ENCODE measurements around the gene SNRPA1.
A peak's percentile ranks its signal among the peaks of the same experiment; 100 is the strongest.

Gene SNRPA1

DNA sequence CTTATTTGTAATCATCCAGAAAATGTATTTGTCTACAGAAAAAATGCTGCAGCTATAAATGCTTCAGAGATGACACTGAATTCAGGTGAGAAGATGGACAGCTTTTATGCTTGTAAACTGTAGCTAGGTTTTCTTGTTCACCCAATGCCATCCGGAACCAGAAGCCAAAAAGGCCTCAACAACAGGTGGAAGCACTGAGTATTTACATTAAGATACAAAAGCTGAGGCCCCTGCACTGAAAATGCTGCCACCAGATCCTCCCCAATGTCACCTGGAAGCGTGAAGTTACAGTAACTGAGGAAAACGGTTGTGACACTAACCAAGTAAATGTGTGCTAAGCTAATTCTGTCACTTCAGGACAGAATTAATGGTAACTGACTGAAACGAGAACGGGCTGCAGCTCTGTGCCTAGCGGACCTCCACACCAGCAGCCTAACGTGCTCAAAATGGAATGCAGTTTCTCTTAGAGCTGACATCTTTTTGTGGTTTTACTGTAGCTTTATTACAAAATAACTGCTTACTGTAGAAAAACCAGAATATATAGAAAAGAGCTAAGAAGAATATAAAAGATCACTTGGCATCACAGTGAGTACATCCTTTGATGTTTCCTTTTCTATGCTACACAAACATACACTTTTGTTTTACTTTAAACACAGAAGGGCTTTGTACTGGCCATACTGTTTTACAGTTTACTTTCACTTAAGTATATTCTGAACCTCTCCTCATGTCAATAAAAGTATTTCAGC is 50.8 kb downstream of the SNRPA1 start:
- no peak for DNase-seq (ENCODE audit: low read depth)
- no peak overlapping the region for H3K4me3 ChIP-seq (ENCODE audit: low read depth, low read length)
- TF ChIP-seq, protein P1, sequence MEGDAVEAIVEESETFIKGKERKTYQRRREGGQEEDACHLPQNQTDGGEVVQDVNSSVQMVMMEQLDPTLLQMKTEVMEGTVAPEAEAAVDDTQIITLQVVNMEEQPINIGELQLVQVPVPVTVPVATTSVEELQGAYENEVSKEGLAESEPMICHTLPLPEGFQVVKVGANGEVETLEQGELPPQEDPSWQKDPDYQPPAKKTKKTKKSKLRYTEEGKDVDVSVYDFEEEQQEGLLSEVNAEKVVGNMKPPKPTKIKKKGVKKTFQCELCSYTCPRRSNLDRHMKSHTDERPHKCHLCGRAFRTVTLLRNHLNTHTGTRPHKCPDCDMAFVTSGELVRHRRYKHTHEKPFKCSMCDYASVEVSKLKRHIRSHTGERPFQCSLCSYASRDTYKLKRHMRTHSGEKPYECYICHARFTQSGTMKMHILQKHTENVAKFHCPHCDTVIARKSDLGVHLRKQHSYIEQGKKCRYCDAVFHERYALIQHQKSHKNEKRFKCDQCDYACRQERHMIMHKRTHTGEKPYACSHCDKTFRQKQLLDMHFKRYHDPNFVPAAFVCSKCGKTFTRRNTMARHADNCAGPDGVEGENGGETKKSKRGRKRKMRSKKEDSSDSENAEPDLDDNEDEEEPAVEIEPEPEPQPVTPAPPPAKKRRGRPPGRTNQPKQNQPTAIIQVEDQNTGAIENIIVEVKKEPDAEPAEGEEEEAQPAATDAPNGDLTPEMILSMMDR (IDR thresholded peaks at IDR 0.05; ENCODE audit: low read depth, low read length, missing control alignments), result no peak

DNA sequence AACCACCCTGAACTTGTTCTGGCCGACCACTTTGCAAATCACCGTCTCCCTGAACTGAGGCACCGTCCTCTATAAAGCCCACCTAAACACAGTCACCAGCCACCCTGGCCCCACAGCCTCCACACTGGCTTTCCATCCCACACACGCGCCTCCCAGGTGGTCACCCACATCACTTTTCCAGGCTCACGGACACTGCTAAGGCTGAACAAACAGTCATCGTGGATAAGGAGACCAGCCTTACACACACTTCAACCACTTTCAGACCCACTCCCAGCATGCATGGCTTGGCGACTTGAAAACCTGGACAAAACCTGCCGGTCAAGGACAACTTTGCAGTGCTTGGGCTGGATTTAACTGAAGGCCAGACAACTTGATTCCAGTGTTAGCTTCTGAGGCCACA is 51.6 kb downstream of the SNRPA1 start:
- no peak overlapping the region for H3K4me3 ChIP-seq (ENCODE audit: low read depth, low read length)
- TF ChIP-seq, protein P1 (IDR thresholded peaks at IDR 0.05; ENCODE audit: low read depth, low read length, missing control alignments), result no peak
- no peak for DNase-seq (ENCODE audit: low read depth)

DNA sequence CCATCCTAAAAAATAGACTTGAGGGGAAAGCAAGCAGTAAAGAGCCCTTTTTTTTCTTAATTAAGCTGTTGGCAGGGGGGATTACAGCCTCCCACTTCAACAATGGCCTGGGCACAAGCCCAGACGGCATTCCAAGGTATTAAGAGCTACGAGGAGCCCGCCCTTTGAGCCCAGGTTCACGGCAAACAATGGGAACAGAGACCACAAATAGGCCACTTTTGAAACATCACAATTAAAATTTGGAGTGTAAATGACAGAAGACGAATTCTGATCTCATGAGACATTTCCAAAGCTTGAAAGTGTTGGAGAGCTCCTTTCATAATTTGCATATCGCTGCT is 52.1 kb downstream of the SNRPA1 start:
- H3K4me3 ChIP-seq (ENCODE audit: low read depth, low read length), result no peak overlapping the region
- no peak for DNase-seq (ENCODE audit: low read depth)
- TF ChIP-seq, protein P1 (IDR thresholded peaks at IDR 0.05; ENCODE audit: low read depth, low read length, missing control alignments), result no peak

DNA sequence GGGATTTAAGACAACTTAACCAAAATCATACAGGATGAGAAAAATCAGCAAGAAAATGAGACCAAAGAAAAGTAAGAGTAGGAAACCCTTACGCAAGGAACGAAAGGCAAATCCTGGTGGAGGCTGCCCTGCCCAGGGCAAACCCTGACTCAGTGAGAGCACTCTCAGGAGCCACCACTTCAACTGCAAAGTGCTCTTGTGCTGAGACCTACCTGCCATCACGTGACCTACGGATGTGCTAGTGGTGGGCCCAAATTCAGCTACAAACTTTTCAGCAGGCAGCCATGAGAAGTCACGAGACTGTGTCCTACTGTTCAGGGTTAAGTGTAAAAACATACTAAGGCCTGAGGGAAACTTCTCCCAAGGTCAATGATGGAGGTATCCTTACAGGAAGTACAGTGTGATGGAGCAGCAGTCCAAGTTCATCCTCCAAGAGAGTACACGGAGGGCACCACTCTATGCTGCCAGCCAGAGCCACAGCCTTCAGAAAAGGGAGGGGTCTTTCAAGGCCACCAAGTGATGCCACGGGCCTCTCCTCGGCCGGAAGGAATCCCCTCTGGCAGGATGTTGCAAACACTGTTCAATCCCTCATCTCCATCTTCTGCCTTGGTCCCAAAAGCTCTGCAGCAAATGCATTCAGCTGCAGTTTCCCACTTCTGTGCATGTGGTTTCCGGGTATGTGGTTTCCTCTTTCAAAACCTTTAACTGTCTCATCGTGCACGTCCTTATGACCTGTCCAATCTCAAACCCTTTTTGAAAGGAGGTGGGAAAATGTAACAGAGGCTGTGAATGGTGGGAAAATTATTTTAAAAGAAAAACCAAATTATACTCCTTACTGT is 52.7 kb downstream of the SNRPA1 start:
- H3K4me3 ChIP-seq (ENCODE audit: low read depth, low read length), result no peak overlapping the region
- peak; percentile 69 for DNase-seq (ENCODE audit: low read depth)
- TF ChIP-seq, protein P1 (IDR thresholded peaks at IDR 0.05; ENCODE audit: low read depth, low read length, missing control alignments), result no peak

DNA sequence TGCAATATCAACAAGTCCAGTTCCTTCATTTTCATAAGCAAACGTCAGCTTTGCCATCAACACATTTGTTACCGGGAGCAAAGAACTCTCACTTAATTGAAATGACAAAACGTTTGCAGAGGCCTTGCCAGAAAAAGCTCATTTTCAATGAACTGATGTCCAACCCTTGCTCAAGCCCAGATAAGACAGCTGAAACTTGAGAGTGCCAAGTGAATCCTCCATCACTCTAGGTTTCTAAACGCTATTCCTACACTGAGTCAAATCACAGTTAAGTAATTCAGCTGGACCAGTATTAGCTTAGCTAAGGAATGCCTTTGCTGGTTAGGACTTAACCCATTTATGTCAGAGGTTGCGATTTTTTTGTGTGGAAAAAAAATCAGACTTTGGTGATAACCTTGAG is 54.7 kb downstream of the SNRPA1 start:
- TF ChIP-seq, protein P1 (IDR thresholded peaks at IDR 0.05; ENCODE audit: low read depth, low read length, missing control alignments), result no peak
- no peak for DNase-seq (ENCODE audit: low read depth)
- no peak overlapping the region for H3K4me3 ChIP-seq (ENCODE audit: low read depth, low read length)

DNA sequence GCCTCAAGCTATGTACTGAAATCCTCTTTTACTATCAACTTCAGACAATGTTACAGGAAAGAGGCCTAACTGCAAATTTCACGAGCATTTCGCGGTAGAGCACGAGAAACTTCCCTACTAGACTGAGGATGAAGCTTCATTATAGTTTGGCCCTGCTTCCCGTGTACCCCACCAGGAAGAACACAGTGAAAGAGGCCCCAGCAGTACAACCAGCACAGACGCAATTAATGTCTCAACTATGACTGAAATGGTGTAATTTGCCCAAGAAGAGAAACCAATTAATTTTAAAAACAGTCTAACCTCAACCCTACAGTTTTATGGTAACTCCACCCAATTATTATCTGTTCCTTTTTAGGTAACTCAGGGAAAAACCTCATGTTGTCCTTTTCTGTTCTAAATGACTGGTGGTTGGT is 55.3 kb downstream of the SNRPA1 start:
- DNase-seq (ENCODE audit: low read depth), result no peak
- no peak overlapping the region for H3K4me3 ChIP-seq (ENCODE audit: low read depth, low read length)
- TF ChIP-seq, protein P1 (IDR thresholded peaks at IDR 0.05; ENCODE audit: low read depth, low read length, missing control alignments), result no peak
